Keratinocyte (primary cell): ENCODE measurements around the gene HID1. TPM values are rescaled to one million over a fixed set of nuclear protein-coding genes. Genes with fewer than 3 reads are reported as not detected.

Experiments
- DNase-seq: peaks from one replicate; pipeline ENCODE4 v3.0.0-alpha.2; 2011; ENCODE audit warnings: low read depth, missing footprints, low spot score
- FAIRE-seq: peaks from 2 replicates; lab custom pipeline; 2011; peaks lifted over from hg19 to GRCh38; lab: Jason Lieb, UNC
- H2AFZ ChIP-seq: 2 replicates; pipeline ENCODE4 v1.6.0; 2012; ENCODE audit warnings: low read length, control low read depth, inconsistent platforms; ENCODE audit not compliant: control insufficient read depth
- H3K27ac ChIP-seq: 2 replicates; pipeline ENCODE4 v1.5.1; 2011; ENCODE audit warnings: low read length; ENCODE audit not compliant: control insufficient read depth, insufficient read depth
- H3K27me3 ChIP-seq: 3 replicates; pipeline ENCODE4 v1.6.0; 2011; ENCODE audit warnings: low read length; ENCODE audit not compliant: control insufficient read depth, insufficient read depth; ENCODE audit errors: extremely low read depth
- H3K36me3 ChIP-seq, 2 experiments: 2 replicates in 1 of 2; 3 replicates in 1 of 2; pipeline ENCODE4 v1.5.1; 2011; ENCODE audit warnings: low read length in 2 of 2, mild to moderate bottlenecking in 1 of 2; ENCODE audit not compliant: control insufficient read depth in 2 of 2, insufficient read depth in 2 of 2; ENCODE audit errors: extremely low read depth in 1 of 2
- H3K4me1 ChIP-seq: 3 replicates; pipeline ENCODE4 v1.5.1; 2011; ENCODE audit warnings: low read length; ENCODE audit not compliant: control insufficient read depth, insufficient read depth; ENCODE audit errors: extremely low read depth
- H3K4me2 ChIP-seq: 3 replicates; pipeline ENCODE4 v1.6.0; 2011; ENCODE audit warnings: low read depth, low read length; ENCODE audit not compliant: control insufficient read depth, insufficient read depth; ENCODE audit errors: extremely low read depth
- H3K4me3 ChIP-seq, 3 experiments: fragments of 200-600 bp in 1 of 3; sonication (generic) in 1 of 3; 2 replicates in 2 of 3; 3 replicates in 1 of 3; pipeline ENCODE4 v1.5.1; 2011 to 2016; ENCODE audit warnings: low read length in 3 of 3, mild to moderate bottlenecking in 3 of 3, control low read depth in 2 of 3, inconsistent platforms in 1 of 3, low read depth in 1 of 3, mixed read lengths in 1 of 3, mixed run types in 1 of 3, moderate library complexity in 1 of 3; ENCODE audit not compliant: control insufficient read depth in 2 of 3, insufficient read depth in 2 of 3; ENCODE audit errors: extremely low read depth in 1 of 3
- H3K79me2 ChIP-seq: 2 replicates; pipeline ENCODE4 v1.6.0; 2012; ENCODE audit warnings: low read length; ENCODE audit not compliant: control insufficient read depth, insufficient read depth
- H3K9ac ChIP-seq: 3 replicates; pipeline ENCODE4 v1.6.0; 2011; ENCODE audit warnings: low read length; ENCODE audit not compliant: control insufficient read depth, insufficient read depth; ENCODE audit errors: extremely low read depth
- H3K9me1 ChIP-seq: 3 replicates; pipeline ENCODE4 v1.6.0; 2011; ENCODE audit warnings: low read length; ENCODE audit not compliant: control insufficient read depth, insufficient read depth; ENCODE audit errors: extremely low read depth
- H3K9me3 ChIP-seq: 2 replicates; pipeline ENCODE4 v1.5.1; 2012; ENCODE audit warnings: low read depth, low read length; ENCODE audit not compliant: control insufficient read depth
- H4K20me1 ChIP-seq: 3 replicates; pipeline ENCODE4 v1.6.0; 2011; ENCODE audit warnings: low read length; ENCODE audit not compliant: control insufficient read depth, insufficient read depth; ENCODE audit errors: extremely low read depth
- CTCF ChIP-seq, 3 experiments: IDR thresholded peaks in 1 of 3; conservative IDR thresholded peaks in 1 of 3; optimal IDR thresholded peaks in 1 of 3; 2 replicates in 2 of 3; 3 replicates in 1 of 3; pipeline versions ENCODE3 to v1.5.1; 2011; ENCODE audit warnings: low read length in 3 of 3, mild to moderate bottlenecking in 3 of 3, moderate library complexity in 2 of 3, control low read depth in 1 of 3, inconsistent platforms in 1 of 3; ENCODE audit not compliant: insufficient read depth in 2 of 3; ENCODE audit errors: extremely low read depth in 1 of 3
- EZH2 ChIP-seq: IDR thresholded peaks from one replicate; pipeline ENCODE4 v1.6.1; 2012; ENCODE audit warnings: inconsistent platforms, mild to moderate bottlenecking, low read length, moderate library complexity
- dilution Hi-C: fragments of 300-500 bp; cut with MboI; formaldehyde crosslinking; loops from one replicate; pipeline ENCODE4 v1.7.0; 2020; ENCODE audit warnings: low sequenced_read_pairs; ENCODE audit not compliant: extremely low pct_ligation_motif_present
- polyA plus RNA-seq, 5 experiments: library from polyadenylated mRNA; depleted of rRNA in 3 of 5; stranded (reverse) in 3 of 5; stranded (forward) in 1 of 5; unstranded in 1 of 5; fragments of >200 nt; gene quantifications; 1 replicate in 1 of 5; 2 replicates in 3 of 5; 3 replicates in 1 of 5; pipeline versions ENCODE4 v1.2.1 to v1.2.3, GENCODE V29; 2011 to 2012; ENCODE audit warnings: missing spikeins in 2 of 5, low read depth in 1 of 5, low replicate concordance in 1 of 5

Gene HID1
- polyA plus RNA-seq, 1 donor (not counting 4 experiments of a cell fraction or from before 2014, with no cell fraction given), result 0.33 TPM

- Histone ChIP-seq H3K4me3 (no peak overlapping the region), H3K9me1 (no peaks in the 10 kb centered on the region), H4K20me1 (no peaks in the 10 kb centered on the region), H2AFZ (no peak overlapping the region), H3K9ac (no peak overlapping the region), H3K4me1 (peaks cover 17% of the 10 kb centered on the region), H3K4me2 (no peak overlapping the region), H3K27me3 (no peaks in the 10 kb centered on the region), H3K27ac (no peak overlapping the region), H3K79me2 (no peaks in the 10 kb centered on the region), H3K36me3 (no peaks in the 10 kb centered on the region), H3K9me3 (no peaks in the 10 kb centered on the region)
- FAIRE-seq (no peak), DNase-seq (no peak)
- TF ChIP-seq CTCF (optimal IDR thresholded peaks at IDR 0.05 in 1 of 3, IDR thresholded peaks at IDR 0.05 in 1 of 3, conservative IDR thresholded peaks at IDR 0.05 in 1 of 3; ENCODE audit: extremely low read depth in 1 of 3, insufficient read depth in 2 of 3, low read length in 3 of 3), result no peak
- TF ChIP-seq EZH2, result no peak
- dilution Hi-C loops, result no loop called here
Measured at GRCh38 chr17:74964246-74964761, 8.3 kb downstream of the HID1 start.

- Histone ChIP-seq H3K4me1 (peaks cover 14% of the 10 kb centered on the region), H4K20me1 (no peaks in the 10 kb centered on the region), H3K79me2 (no peaks in the 10 kb centered on the region), H3K9ac (no peak overlapping the region), H3K27me3 (no peaks in the 10 kb centered on the region), H3K9me1 (no peaks in the 10 kb centered on the region), H3K4me2 (no peak overlapping the region), H2AFZ (no peak overlapping the region), H3K27ac (no peak overlapping the region), H3K36me3 (no peaks in the 10 kb centered on the region), H3K4me3 (no peak overlapping the region), H3K9me3 (no peaks in the 10 kb centered on the region)
- dilution Hi-C loops, result no loop called here
- no peak for FAIRE-seq
- TF ChIP-seq EZH2 (no peak), CTCF (optimal IDR thresholded peaks at IDR 0.05 in 1 of 3, IDR thresholded peaks at IDR 0.05 in 1 of 3, conservative IDR thresholded peaks at IDR 0.05 in 1 of 3; ENCODE audit: extremely low read depth in 1 of 3, insufficient read depth in 2 of 3, low read length in 3 of 3) (peak in 2 of 3 experiments; percentile 16 to 29)
- DNase-seq, result no peak
Measured at GRCh38 chr17:74963656-74964055, 8.9 kb downstream of the HID1 start.
